ENCODE measurements around the gene SPAG7. TPM values are rescaled to one million over a fixed set of nuclear protein-coding genes. Genes with fewer than 3 reads are reported as not detected.

SPAG7 gene
- total and polyA plus RNA-seq, 4 donors = 63.8 to 101 (median 75.8) TPM

DNA sequence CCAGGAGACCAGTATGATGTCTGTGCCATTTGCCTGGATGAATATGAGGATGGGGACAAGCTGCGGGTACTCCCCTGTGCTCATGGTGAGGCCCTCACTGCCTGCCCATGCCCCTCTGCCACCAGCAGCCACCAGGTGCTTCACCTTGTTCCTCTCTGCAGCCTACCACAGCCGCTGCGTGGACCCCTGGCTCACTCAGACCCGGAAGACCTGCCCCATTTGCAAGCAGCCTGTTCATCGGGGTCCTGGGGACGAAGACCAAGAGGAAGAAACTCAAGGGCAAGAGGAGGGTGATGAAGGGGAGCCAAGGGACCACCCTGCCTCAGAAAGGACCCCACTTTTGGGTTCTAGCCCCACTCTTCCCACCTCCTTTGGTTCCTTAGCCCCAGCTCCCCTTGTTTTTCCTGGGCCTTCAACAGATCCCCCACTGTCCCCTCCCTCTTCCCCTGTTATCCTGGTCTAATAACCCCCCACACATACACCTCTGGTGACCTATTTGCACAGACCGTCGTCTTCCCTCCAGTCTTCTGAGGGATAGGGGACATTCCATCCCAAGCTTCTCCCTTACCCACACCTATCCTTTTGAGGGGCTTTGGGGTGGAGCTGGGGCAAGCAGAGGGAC lies 23.0 kb downstream of the SPAG7 start:
- TF ChIP-seq, protein P1, sequence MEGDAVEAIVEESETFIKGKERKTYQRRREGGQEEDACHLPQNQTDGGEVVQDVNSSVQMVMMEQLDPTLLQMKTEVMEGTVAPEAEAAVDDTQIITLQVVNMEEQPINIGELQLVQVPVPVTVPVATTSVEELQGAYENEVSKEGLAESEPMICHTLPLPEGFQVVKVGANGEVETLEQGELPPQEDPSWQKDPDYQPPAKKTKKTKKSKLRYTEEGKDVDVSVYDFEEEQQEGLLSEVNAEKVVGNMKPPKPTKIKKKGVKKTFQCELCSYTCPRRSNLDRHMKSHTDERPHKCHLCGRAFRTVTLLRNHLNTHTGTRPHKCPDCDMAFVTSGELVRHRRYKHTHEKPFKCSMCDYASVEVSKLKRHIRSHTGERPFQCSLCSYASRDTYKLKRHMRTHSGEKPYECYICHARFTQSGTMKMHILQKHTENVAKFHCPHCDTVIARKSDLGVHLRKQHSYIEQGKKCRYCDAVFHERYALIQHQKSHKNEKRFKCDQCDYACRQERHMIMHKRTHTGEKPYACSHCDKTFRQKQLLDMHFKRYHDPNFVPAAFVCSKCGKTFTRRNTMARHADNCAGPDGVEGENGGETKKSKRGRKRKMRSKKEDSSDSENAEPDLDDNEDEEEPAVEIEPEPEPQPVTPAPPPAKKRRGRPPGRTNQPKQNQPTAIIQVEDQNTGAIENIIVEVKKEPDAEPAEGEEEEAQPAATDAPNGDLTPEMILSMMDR (IDR thresholded peaks at IDR 0.05; ENCODE audit: control extremely low read depth, extremely low read depth) = no peak
- Histone ChIP-seq H3K4me3 (no peak overlapping the region), H3K27me3 (ENCODE audit: control insufficient read depth in 3 of 3, insufficient read depth in 3 of 3, low read length in 2 of 3) (no peaks in the 10 kb centered on the region), H3K9me3 (ENCODE audit: control insufficient read depth in 4 of 4, insufficient read depth in 3 of 4, low read length in 3 of 4) (no peaks in the 10 kb centered on the region), H3K9ac (ENCODE audit: insufficient read depth in 1 of 2, low read length in 2 of 2) (no peak overlapping the region), H3K27ac (ENCODE audit: low read depth in 1 of 2, low read length in 1 of 2) (peak overlapping the region; percentile 71 to 80), H3K4me1 (ENCODE audit: control insufficient read depth in 5 of 5, insufficient read depth in 5 of 5, low read length in 5 of 5) (peaks cover 3 to 22% (median 11%) of the 10 kb centered on the region in 5 donors), H3K36me3 (ENCODE audit: control insufficient read depth in 4 of 4, insufficient read depth in 4 of 4, low read length in 4 of 4) (peaks cover 12 to 32% (median 27%) of the 10 kb centered on the region in 4 donors)
- 31 to 47% methylated on average over 8 of the region's 8 CpGs for WGBS, 2 donors
- DNase-seq (no peak), ATAC-seq (ENCODE audit: insufficient read depth, low FRiP score) (no peak)

DNA sequence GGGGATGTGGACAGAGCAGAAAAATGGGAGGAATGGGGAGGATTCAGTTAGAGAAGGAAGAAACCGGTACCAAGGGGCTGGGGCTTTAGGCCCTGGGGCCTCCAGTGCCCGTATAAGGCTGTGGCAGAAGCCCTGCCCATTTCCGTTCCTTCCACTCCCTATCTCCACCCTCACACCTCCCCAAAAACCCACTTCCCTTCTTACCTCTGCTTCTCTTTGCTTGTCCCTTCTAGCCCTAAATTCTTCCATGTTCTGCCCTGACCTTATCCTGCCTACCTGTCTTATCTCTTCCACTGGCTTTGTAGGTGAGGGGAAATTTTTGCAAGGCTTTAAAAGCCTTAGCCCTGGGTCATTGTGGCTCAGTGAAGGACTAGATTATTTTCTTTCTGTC lies 23.5 kb downstream of the SPAG7 start:
- peaks cover 12 to 32% (median 27%) of the 10 kb centered on the region in 4 donors for H3K36me3 ChIP-seq (ENCODE audit: control insufficient read depth in 4 of 4, insufficient read depth in 4 of 4, low read length in 4 of 4)
- peak overlapping the region in 1 of 2 donors; percentile 80 for H3K27ac ChIP-seq (ENCODE audit: low read depth in 1 of 2, low read length in 1 of 2)
- TF ChIP-seq, protein P1 (IDR thresholded peaks at IDR 0.05; ENCODE audit: control extremely low read depth, extremely low read depth) = no peak
- ATAC-seq (ENCODE audit: insufficient read depth, low FRiP score) (no peak), DNase-seq (no peak)
- no peak overlapping the region for H3K4me3 ChIP-seq
- no peaks in the 10 kb centered on the region for H3K9me3 ChIP-seq (ENCODE audit: control insufficient read depth in 4 of 4, insufficient read depth in 3 of 4, low read length in 3 of 4)
- H3K27me3 ChIP-seq (ENCODE audit: control insufficient read depth in 3 of 3, insufficient read depth in 3 of 3, low read length in 2 of 3) = no peaks in the 10 kb centered on the region
- 31 to 39% methylated on average over 3 of the region's 3 CpGs for WGBS, 2 donors
- H3K9ac ChIP-seq (ENCODE audit: insufficient read depth in 1 of 2, low read length in 2 of 2) = no peak overlapping the region
- H3K4me1 ChIP-seq (ENCODE audit: control insufficient read depth in 5 of 5, insufficient read depth in 5 of 5, low read length in 5 of 5) = peaks cover 3 to 25% (median 11%) of the 10 kb centered on the region in 5 donors

DNA sequence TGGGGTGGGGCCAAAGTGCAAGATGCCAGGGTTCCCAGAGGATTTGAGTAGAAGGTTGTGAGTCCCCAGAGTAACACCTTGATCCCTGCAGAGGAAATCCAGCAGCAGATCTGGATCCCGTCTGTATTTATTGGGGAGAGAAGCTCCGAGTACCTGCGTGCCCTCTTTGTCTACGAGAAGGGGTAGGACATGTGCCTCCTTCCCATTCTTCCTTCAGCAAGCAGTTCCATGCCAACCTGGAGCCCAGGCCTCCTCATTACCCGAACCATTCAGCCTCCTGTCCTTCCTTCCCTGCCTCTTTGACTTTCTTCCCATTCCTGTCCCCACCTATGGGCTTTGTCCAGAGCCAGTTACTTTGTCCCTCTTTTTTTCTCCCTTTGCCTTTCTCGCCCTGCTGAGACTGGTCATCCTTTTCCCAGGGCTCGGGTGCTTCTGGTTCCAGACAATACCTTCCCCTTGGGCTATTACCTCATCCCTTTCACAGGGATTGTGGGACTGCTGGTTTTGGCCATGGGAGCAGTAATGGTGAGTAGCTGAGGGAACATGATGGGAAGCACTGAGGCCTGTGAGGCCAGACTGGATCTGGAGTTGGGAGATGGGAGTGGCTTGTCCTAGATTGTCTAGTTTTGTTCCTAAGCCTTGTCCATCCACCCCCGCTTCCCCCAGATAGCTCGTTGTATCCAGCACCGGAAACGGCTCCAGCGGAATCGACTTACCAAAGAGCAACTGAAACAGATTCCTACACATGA lies 24.7 kb downstream of the SPAG7 start:
- ATAC-seq (ENCODE audit: insufficient read depth, low FRiP score) = no peak
- no peaks in the 10 kb centered on the region for H3K9me3 ChIP-seq (ENCODE audit: control insufficient read depth in 4 of 4, insufficient read depth in 3 of 4, low read length in 3 of 4)
- no peak overlapping the region for H3K9ac ChIP-seq (ENCODE audit: insufficient read depth in 1 of 2, low read length in 2 of 2)
- no peak overlapping the region for H3K4me3 ChIP-seq
- H3K36me3 ChIP-seq (ENCODE audit: control insufficient read depth in 4 of 4, insufficient read depth in 4 of 4, low read length in 4 of 4) = peaks cover 12 to 36% (median 28%) of the 10 kb centered on the region in 4 donors
- WGBS, 2 donors = 76 to 88% methylated on average over 13 of the region's 13 CpGs
- H3K27me3 ChIP-seq (ENCODE audit: control insufficient read depth in 3 of 3, insufficient read depth in 3 of 3, low read length in 2 of 3) = no peaks in the 10 kb centered on the region
- TF ChIP-seq, protein P1 (IDR thresholded peaks at IDR 0.05; ENCODE audit: control extremely low read depth, extremely low read depth) = no peak
- H3K27ac ChIP-seq (ENCODE audit: low read depth in 1 of 2, low read length in 1 of 2) = peak overlapping the region in 1 of 2 donors; percentile 5
- no peak for DNase-seq
- H3K4me1 ChIP-seq (ENCODE audit: control insufficient read depth in 5 of 5, insufficient read depth in 5 of 5, low read length in 5 of 5) = peaks cover 3 to 36% (median 17%) of the 10 kb centered on the region in 5 donors

Data from lung (tissue), 12 donors.